ENCODE data around the gene FGA.
A peak's percentile ranks its signal among the peaks of the same experiment; 100 is the strongest.

Gene FGA

GRCh38 chr4:154590329-154591006 is at the start of gene FGA:
FGA (minus strand) TSS chr4:154590742; CDS start chr4:154590687, 55 bp downstream.
- DNase-seq (ENCODE audit: low spot score) = no peak

- DNase-seq (ENCODE audit: low spot score) = no peak
Measured at GRCh38 chr4:154634058-154634457, 43.5 kb upstream of the FGA start.

GRCh38 chr4:154631828-154632227 is 41.3 kb upstream of the FGA start:
- no peak for DNase-seq (ENCODE audit: low spot score)

GRCh38 chr4:154630324-154630723 is 39.8 kb upstream of the FGA start:
- no peak for DNase-seq (ENCODE audit: low spot score)

- peak; percentile 25 for DNase-seq (ENCODE audit: low spot score)
Measured at GRCh38 chr4:154626793-154627484, 36.4 kb upstream of the FGA start.

- no peak for DNase-seq (ENCODE audit: low spot score)
Measured at GRCh38 chr4:154625971-154626370, 35.4 kb upstream of the FGA start.

GRCh38 chr4:154623995-154624394 is 33.5 kb upstream of the FGA start:
- DNase-seq (ENCODE audit: low spot score) = no peak

GRCh38 chr4:154623436-154623835 is 32.9 kb upstream of the FGA start:
- no peak for DNase-seq (ENCODE audit: low spot score)

- DNase-seq (ENCODE audit: low spot score) = peak; percentile 31
Measured at GRCh38 chr4:154622598-154622997, 32.1 kb upstream of the FGA start.

GRCh38 chr4:154620111-154620510 is 29.6 kb upstream of the FGA start:
- no peak for DNase-seq (ENCODE audit: low spot score)

- DNase-seq (ENCODE audit: low spot score) = peak; percentile 63
Measured at GRCh38 chr4:154618708-154619315, 28.3 kb upstream of the FGA start.

GRCh38 chr4:154617820-154618317 is 27.3 kb upstream of the FGA start:
- no peak for DNase-seq (ENCODE audit: low spot score)

- no peak for DNase-seq (ENCODE audit: low spot score)
Measured at GRCh38 chr4:154616731-154617130, 26.2 kb upstream of the FGA start.

GRCh38 chr4:154616287-154616686 is 25.7 kb upstream of the FGA start:
- DNase-seq (ENCODE audit: low spot score) = no peak

- no peak for DNase-seq (ENCODE audit: low spot score)
Measured at GRCh38 chr4:154615211-154615610, 24.7 kb upstream of the FGA start.

GRCh38 chr4:154614306-154614705 is 23.8 kb upstream of the FGA start:
- DNase-seq (ENCODE audit: low spot score) = no peak

GRCh38 chr4:154612472-154613414 is 22.2 kb upstream of the FGA start, which contains the start of gene FGG:
FGG (minus strand) TSS chr4:154612656; CDS start chr4:154612609, 47 bp downstream.
- DNase-seq (ENCODE audit: low spot score) = no peak

- DNase-seq (ENCODE audit: low spot score) = no peak
Measured at GRCh38 chr4:154611833-154612232, 21.3 kb upstream of the FGA start.

- DNase-seq (ENCODE audit: low spot score) = no peak
Measured at GRCh38 chr4:154610582-154610981, 20.0 kb upstream of the FGA start.

GRCh38 chr4:154609532-154609931 is 19.0 kb upstream of the FGA start:
- no peak for DNase-seq (ENCODE audit: low spot score)

- DNase-seq (ENCODE audit: low spot score) = no peak
Measured at GRCh38 chr4:154608361-154609252, 18.1 kb upstream of the FGA start.
